B cell (primary cell): ENCODE results near the gene AGAP1.

Experiments used
- CTCF ChIP-seq: fragments of 200-600 bp; IDR thresholded peaks from one replicate; pipeline ENCODE4 v1.8.0; 2022; ENCODE audit warnings: antibody characterized with exemption, mild to moderate bottlenecking
- EZH2 ChIP-seq: IDR thresholded peaks from 2 replicates; pipeline ENCODE4 v1.6.1; 2012; ENCODE audit warnings: borderline replicate concordance, low read depth, mild to moderate bottlenecking, moderate library complexity, low read length; ENCODE audit not compliant: insufficient read depth, poor library complexity, severe bottlenecking

- no peak for TF ChIP-seq EZH2
- TF ChIP-seq CTCF, result no peak
Observed at GRCh38 chr2:236117401-236117800, 623.6 kb downstream of the AGAP1 start.
